HG03565 (cell line): ENCODE measurements around the gene OR4N2.
"Not testable (repeated sequence)": the region's sequence is repeated elsewhere in the genome, so short reads cannot be mapped to it uniquely, and the experiment has no call there.

Experiments used
- ATAC-seq: cut with Tn5 transposase; IDR thresholded peaks from one replicate; pipeline ENCODE4 v1.9.1; 2021; ENCODE audit warnings: mild to moderate bottlenecking, moderate library complexity; ENCODE audit not compliant: unreplicated experiment

The OR4N2 gene

GRCh38 chr14:19828314-19828713 lies 24.7 kb downstream of the OR4N2 start:
- ATAC-seq, result no peak

DNA sequence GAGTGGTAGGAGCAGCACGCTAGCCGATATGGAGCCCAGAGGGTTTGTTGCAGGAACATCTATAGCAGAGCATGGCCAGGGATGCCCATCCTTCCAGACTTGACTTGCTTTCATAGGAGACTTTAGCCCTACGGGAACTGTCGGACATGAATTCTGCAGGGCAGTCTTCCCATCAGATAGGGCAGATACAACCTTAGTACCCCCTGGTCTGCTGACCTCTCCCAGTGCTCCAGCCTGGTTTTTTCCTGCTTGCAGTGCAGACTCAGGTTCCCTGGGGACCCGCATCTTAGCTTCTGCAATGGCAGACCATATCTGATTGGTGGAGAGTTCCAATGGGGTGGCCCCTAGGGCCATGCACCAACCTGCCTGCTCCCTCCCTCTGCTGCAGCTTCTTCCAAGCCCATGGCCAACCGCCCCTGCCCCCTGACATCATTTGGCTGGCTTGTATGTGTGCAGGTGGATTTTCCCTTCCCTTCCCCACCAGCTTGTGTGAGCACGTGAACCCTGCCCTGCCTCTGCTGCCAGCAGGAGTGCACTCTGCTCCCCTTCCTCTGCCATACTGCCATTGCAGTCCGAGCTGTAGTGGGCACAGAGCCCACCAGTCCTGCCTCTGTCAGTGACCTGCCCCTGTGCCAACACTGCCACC lies 30.8 kb downstream of the OR4N2 start:
- not testable (repeated sequence) for ATAC-seq

- no peak for ATAC-seq
These were observed 34.9 kb downstream of the OR4N2 start for GRCh38 chr14:19838433-19838832.

GRCh38 chr14:19851365-19851764 lies 47.8 kb downstream of the OR4N2 start:
- no peak for ATAC-seq

DNA sequence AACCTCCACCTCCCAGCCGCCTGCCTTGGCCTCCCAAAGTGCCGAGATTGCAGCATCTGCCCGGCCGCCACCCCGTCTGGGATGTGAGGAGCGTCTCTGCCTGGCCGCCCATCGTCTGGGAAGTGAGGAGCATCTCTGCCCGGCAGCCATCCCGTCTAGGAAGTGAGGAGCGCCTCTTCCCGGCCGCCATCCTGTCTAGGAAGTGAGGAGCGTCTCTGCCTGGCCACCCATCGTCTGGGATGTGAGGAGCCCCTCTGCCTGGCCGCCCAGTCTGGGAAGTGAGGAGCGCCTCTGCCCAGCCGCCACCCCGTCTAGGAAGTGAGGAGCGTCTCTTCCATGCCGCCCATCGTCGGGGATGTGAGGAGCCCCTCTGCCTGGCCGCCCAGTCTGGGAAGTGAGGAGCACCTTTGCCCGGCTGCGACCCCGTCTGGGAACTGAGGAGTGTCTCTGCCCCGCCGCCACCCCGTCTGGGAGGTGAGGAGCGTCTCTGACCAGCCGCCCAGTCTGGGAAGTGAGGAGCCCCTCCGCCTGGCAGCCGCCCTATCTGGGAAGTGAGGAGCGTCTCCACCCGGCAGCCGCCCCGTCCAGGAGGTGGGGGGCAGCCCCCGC lies 62.6 kb downstream of the OR4N2 start:
- not testable (repeated sequence) for ATAC-seq

DNA sequence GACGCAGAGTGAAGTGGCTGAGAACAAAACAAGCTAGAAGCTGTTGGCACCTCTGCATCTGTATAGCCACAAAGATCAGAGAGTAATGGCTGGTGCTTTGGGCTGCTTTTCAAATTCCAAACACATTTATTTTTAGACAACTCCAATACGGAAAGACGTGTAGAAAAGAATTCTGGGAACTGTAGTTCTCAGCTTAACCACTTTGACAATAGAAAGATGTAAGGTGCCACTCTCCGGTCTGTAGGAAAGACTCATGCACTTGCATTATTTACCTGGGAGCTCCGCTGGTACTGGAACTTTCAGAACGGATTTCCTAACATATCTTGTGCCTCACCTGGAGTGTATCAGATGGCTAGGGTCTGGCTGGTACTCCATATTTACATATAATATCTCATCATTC lies 69.6 kb downstream of the OR4N2 start:
- ATAC-seq, result no peak

DNA sequence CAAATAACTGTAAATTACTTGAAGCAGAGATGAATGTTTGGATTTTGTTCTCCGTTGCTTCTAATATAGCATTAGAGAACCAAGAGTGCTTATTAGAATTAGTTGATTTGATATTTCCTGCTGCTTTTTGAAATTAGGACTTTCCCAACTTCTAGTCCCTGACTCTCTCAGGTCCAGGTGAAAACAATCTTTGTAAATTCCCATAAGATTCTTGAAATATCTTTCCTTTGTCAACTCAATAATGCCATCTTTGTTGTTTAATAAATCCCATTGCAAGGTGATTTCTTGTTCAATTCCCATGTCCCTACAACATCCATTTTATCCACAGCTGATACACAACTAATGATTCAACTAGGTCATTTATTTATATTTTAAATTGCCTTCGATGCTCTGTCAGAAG lies 71.3 kb downstream of the OR4N2 start, which contains the start of gene OR4K2:
TSS of gene OR4K2 (plus strand) at position 301 of the 400 bp plus-strand sequence. CDS start 1,126 bp downstream, outside the sequence.
- ATAC-seq, result no peak

DNA sequence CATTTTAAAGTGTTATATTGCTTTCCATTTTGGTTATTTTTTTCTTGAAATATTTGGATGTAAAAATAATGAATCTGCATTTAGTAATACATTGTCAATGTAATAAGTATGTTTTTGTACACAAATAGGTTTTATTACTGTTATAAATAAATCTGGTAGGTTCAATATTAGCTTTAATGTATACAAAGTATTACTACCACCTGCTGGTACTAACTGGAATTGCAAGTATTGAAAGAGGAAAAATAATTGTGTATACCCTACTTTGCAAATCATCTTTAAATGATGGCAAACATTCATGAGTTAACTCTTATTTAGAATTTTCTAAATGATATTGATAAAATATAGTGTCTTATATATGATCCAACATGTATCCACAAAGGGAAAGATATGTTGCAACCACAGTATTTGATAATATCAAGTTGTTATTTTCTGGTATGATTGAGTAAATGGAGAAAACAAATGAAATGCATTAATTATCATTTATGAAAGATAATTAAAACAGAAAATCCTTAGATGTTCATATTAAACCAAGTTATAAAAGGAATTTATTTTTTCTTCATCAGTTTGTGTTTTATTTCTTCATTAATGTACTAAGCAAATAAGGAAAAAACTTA lies 74.6 kb downstream of the OR4N2 start:
- ATAC-seq, result no peak
